Measurements from ENCODE around the gene KLHL22. TPM values are rescaled to one million over a fixed set of nuclear protein-coding genes. Genes with fewer than 3 reads are reported as not detected.

KLHL22 gene
- total RNA-seq, 4 donors from 2014 or later: 12.4 to 49.8 (median 42.4) TPM

DNA sequence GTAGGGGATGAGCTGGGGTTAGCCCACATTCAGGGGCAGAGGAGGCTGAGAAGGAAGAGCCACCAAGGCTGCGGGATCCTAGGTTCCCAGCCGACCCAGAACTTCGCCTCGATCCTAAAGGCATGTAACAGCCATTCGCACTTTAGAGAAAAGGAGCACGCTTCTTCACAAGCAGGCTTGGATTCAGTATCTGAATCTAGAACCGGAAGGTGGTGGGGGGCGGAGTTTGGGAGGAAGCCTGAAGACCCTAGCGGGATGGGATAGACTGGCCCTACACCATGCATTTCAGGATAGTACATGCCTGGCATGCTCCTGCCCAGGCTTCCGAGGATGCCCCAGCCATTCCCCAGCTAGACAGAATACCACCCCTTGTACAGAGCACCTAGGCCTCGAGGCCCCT lies 62.4 kb downstream of the KLHL22 start:
- no peak for TF ChIP-seq CTCF (IDR thresholded peaks at IDR 0.05; ENCODE audit: low read depth)

GRCh38 chr22:20432244-20432686 lies 63.3 kb downstream of the KLHL22 start:
- TF ChIP-seq CTCF (IDR thresholded peaks at IDR 0.05; ENCODE audit: low read depth): no peak

- TF ChIP-seq CTCF (IDR thresholded peaks at IDR 0.05; ENCODE audit: low read depth): no peak
These were observed 63.9 kb downstream of the KLHL22 start for GRCh38 chr22:20431511-20432192.

GRCh38 chr22:20430720-20431510 lies 64.7 kb downstream of the KLHL22 start:
- TF ChIP-seq CTCF (IDR thresholded peaks at IDR 0.05; ENCODE audit: low read depth): no peak

DNA sequence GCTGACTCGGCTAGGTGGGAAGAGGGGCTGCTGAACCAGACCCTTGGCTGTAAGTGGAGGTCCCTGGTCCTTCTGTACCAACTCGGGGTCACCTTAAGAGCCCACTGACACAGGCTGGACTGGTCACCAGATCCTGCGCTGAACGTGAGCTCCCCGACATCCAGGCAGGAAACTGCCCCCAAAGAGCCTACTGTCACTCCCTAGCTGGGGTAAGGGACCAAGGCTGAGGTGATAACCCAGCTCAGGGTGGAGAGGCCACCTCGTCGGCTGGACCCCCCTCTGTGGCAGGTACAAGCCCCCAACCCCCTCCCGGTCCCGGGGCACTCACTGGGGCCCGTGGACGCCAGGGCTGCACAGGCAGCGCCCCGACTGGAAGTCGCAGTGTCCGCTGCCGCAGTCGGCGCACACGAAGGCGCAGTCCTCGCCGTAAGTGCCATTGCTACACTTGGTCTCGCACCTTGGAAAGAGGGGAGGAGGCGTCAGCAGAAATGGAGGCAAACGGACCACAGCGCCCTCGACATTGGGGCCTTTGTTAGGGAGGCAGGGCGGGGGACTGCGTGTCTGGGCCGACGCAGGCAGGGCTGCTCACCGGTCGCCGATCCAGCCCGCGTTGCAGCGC lies 65.4 kb downstream of the KLHL22 start:
- no peak for TF ChIP-seq CTCF (IDR thresholded peaks at IDR 0.05; ENCODE audit: low read depth)

DNA sequence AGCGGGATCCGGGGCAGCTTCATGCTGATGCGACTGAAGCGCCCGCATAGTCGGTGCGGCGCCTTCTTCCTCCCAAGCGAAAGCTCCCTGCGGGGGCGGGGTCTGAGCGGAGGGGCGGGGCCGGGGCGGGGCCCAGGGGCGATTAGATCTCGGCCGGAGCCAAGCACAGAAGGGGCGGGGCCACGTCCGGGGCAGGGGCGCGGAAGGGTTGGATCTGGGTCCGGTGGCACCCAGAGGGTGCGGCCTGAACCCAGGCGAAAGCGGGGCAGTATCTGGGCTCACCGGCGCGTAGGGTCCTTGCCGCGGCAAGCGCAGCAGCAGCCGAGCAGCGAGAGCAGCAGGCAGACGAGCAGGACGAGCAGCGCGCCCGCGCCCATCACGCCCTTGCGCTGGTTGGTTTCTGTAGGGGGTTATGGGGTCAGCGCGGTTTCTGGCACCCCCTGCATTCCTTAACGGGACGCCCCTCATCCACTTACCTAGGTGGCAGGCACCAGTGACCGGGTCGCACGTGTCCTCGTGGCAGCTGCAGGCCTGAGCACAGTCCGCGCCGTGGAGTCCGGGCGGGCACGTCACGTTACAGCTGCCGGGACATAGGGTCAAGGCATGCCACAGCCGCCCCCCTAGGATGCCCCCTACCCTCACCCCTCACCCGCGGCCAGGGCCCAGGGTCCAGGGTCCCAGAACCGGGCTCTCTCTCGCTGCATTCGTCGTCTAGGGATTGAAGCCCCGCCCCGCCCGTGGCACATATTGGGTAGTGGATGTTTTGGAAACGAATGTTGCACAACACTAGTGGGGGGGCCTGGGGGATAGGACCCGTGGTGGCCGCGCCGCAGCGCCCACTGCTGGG lies 66.1 kb downstream of the KLHL22 start:
- TF ChIP-seq CTCF (IDR thresholded peaks at IDR 0.05; ENCODE audit: low read depth): no peak

Measured in subcutaneous adipose tissue (tissue), 4 donors.